Superior temporal gyrus (tissue), 1 donor: ENCODE measurements around the gene NPAT.
"Not testable (repeated sequence)": the region's sequence is repeated elsewhere in the genome, so short reads cannot be mapped to it uniquely, and the experiment has no call there.

Experiments
- DNase-seq: peaks from one replicate; pipeline ENCODE4 v3.0.0-alpha.2; 2016; ENCODE audit errors: extremely low spot score

Gene NPAT

GRCh38 chr11:108218912-108219783 lies 3.3 kb downstream of the NPAT start:
- DNase-seq, result no peak

- DNase-seq, result no peak
These were observed 4.0 kb downstream of the NPAT start for GRCh38 chr11:108218455-108218854.

- DNase-seq, result no peak
These were observed 5.5 kb downstream of the NPAT start for GRCh38 chr11:108216988-108217387.

- no peak for DNase-seq
These were observed 8.7 kb downstream of the NPAT start for GRCh38 chr11:108213784-108214183.

- no peak for DNase-seq
These were observed 12.0 kb downstream of the NPAT start for GRCh38 chr11:108210441-108210840.

GRCh38 chr11:108207683-108208060 lies 14.8 kb downstream of the NPAT start:
- DNase-seq, result no peak

- DNase-seq, result no peak
These were observed 15.3 kb downstream of the NPAT start for GRCh38 chr11:108206969-108207682.

GRCh38 chr11:108206171-108206570 lies 16.3 kb downstream of the NPAT start:
- no peak for DNase-seq

GRCh38 chr11:108204929-108205499 lies 17.4 kb downstream of the NPAT start:
- DNase-seq, result no peak

- DNase-seq, result no peak
These were observed 18.1 kb downstream of the NPAT start for GRCh38 chr11:108204376-108204775.

- DNase-seq, result no peak
These were observed 19.4 kb downstream of the NPAT start for GRCh38 chr11:108203075-108203474.

- no peak for DNase-seq
These were observed 22.8 kb downstream of the NPAT start for GRCh38 chr11:108199446-108200321.

GRCh38 chr11:108198833-108199232 lies 23.6 kb downstream of the NPAT start:
- DNase-seq, result no peak

GRCh38 chr11:108197351-108197750 lies 25.1 kb downstream of the NPAT start:
- DNase-seq, result no peak

- DNase-seq, result no peak
These were observed 25.5 kb downstream of the NPAT start for GRCh38 chr11:108196901-108197300.

- no peak for DNase-seq
These were observed 28.7 kb downstream of the NPAT start for GRCh38 chr11:108193725-108194124.

GRCh38 chr11:108177570-108177969 lies 44.9 kb downstream of the NPAT start:
- no peak for DNase-seq

GRCh38 chr11:108170184-108170583 lies 52.3 kb downstream of the NPAT start:
- DNase-seq, result no peak

- no peak for DNase-seq
These were observed 54.8 kb downstream of the NPAT start for GRCh38 chr11:108167624-108168023.

- not testable (repeated sequence) for DNase-seq
These were observed 59.6 kb downstream of the NPAT start for GRCh38 chr11:108162878-108163277.

GRCh38 chr11:108160970-108161566 lies 61.4 kb downstream of the NPAT start:
- DNase-seq, result no peak
